HG03460 (cell line): ENCODE data around the gene TGM1.
A peak's percentile ranks its signal among the peaks of the same experiment; 100 is the strongest.

ENCODE experiments used
- ATAC-seq: cut with Tn5 transposase; IDR thresholded peaks from one replicate; pipeline ENCODE4 v1.9.1; 2021; ENCODE audit not compliant: unreplicated experiment

The TGM1 gene

GRCh38 chr14:24262821-24263733 lies at the start of gene TGM1:
TSS of gene TGM1 (minus strand) at chr14:24263177. CDS start at chr14:24262352, 825 bp downstream.
- ATAC-seq: no peak

DNA sequence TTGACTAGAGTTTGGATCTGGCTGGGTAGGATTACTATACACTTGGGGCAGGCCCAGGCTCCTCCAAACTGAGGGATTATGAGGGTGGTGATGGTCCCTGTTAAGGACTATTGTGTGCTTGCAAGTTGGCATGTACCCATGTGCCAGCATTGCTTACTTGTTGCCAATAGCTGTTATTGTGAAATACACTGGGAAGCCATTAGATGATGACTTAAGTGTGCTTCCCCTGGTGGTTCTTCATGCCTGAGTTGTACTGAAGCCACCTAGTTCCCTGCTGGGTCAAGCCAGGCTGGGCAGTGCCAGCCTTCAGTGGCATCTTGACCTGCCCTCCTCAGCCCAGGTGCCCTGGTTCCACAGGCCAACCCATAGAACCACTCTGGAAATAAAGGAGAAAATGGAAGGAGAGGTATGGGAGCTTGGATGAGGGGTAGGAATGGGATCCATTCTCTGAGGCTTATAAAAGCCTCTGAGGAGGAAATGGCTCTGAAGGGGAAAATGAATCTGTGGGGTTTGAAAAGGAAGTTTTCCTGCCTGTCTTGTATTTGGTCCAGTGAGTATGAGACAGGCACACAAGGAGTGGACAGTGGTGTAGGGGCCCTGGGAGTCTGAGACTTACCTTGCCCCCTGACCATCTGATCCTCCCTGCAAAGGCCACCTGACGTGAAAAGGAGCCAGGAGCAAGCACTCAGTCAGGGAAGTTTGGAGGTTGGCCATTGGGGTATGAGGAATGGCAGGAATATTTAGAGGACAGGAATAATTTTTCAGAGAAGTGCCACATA lies 49.0 kb upstream of the TGM1 start:
- no peak for ATAC-seq

DNA sequence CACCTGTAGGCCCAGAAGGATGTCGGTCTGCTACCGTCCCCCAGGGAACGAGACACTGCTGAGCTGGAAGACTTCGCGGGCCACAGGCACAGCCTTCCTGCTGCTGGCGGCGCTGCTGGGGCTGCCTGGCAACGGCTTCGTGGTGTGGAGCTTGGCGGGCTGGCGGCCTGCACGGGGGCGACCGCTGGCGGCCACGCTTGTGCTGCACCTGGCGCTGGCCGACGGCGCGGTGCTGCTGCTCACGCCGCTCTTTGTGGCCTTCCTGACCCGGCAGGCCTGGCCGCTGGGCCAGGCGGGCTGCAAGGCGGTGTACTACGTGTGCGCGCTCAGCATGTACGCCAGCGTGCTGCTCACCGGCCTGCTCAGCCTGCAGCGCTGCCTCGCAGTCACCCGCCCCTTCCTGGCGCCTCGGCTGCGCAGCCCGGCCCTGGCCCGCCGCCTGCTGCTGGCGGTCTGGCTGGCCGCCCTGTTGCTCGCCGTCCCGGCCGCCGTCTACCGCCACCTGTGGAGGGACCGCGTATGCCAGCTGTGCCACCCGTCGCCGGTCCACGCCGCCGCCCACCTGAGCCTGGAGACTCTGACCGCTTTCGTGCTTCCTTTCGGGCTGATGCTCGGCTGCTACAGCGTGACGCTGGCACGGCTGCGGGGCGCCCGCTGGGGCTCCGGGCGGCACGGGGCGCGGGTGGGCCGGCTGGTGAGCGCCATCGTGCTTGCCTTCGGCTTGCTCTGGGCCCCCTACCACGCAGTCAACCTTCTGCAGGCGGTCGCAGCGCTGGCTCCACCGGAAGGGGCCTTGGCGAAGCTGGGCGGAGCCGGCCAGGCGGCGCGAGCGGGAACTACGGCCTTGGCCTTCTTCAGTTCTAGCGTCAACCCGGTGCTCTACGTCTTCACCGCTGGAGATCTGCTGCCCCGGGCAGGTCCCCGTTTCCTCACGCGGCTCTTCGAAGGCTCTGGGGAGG lies 47.9 kb upstream of the TGM1 start, which contains the start of gene LTB4R:
Gene LTB4R, plus strand, starts transcription at position 857 of the 959 bp plus-strand sequence. CDS start 4,150 bp downstream, outside the sequence.
- peak; percentile 54 for ATAC-seq

DNA sequence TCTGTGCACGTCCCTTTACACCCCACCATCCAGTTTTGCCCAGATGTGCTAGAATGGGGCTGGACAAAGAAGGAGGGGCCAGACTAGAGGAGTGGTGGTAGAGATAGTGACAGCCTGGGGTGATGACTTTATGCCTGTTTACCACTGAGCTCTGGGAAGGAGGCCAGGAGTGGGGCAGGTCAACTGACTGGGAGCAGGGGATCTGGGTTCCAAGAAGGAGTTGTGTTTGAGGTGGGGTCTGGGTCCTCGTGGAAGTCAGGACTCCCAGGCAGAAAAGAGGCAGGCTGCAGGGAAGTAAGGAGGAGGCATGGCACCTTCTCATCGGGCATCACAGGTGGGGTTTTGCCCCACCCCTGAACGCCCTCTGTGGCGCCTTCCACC lies 47.3 kb upstream of the TGM1 start:
- no peak for ATAC-seq

GRCh38 chr14:24309538-24310264 lies 46.7 kb upstream of the TGM1 start, which contains the start of gene LTB4R2:
TSS of gene LTB4R2 (plus strand) at chr14:24310140. CDS start at chr14:24310665, 525 bp downstream.
- ATAC-seq: no peak

DNA sequence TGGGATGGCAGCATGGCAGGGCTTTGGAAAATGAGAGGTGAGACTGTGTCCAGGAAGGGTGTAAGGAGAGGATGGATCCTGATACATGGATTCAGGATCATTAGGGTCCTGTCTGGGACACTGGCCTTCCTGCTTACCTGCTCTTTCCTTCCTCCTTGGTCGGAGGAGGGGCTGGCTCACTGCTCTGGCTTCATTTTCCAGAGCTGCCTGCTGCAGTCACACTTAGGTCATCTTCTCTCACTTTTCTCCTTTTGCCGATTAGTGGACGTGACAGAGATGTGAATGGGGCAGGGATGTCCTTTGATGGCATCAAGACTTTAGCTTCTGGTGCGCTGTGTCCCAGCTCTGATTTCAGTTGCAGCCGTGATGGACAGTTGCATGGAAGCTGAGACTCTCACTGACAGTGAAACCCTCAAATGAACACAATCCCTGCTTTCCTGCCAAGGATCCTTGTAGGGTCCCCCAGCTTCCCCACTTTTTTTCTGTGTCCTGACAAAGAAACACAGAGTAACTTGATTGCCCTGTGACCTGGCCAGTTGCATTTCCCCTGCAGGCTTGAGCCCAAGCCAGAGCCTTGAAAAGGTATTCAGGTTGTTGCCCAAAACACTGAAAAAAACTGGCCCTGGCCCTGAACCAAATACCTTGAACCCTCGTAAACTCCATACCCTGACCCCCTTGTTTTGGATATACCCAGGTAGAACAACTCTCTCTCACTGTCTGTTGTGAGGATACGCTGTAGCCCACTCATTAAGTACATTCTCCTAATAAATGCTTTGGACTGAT lies 45.6 kb upstream of the TGM1 start:
- no peak for ATAC-seq

DNA sequence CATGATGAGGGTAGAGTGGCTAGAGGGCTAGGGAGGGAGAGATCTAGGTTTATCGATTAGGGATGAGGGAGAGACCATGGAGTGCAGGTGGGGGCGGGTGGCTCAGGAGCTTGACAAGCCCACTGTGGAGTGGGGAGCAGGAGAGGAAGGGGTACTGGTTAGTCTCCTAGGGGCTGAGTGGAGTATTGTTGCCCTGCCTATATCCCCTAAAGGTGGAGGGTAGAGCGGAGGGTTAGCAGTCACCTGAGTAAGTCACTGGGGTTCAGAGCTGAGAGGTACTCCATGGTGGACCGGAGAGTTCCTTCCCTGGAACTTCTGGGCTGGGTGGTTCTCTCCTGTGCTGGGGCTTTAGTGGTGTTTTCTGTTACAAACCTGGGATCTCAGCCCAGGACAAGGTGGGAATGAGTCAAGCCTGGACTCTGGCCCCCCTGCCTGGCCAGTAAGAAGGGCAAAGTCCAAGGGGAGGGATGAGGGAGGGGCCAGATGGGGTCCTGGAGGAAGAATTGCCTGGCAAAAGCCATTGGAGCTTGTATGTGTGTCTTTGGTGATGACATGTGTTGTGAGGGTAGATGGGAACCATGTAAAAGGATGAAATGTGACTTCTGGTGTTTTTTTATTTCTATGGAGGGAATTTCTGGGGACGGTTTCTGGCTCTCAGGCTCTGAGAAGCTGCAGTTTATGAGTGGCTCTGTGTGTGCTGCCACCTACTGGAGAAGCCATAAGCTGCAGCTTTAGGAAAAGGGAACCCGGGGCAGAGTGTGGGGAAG lies 44.8 kb upstream of the TGM1 start, which contains the start of gene CIDEB:
Gene CIDEB, minus strand, starts transcription at position 403 of the 767 bp plus-strand sequence. Its CDS starts 119 bp downstream, at position 284.
- ATAC-seq: no peak

DNA sequence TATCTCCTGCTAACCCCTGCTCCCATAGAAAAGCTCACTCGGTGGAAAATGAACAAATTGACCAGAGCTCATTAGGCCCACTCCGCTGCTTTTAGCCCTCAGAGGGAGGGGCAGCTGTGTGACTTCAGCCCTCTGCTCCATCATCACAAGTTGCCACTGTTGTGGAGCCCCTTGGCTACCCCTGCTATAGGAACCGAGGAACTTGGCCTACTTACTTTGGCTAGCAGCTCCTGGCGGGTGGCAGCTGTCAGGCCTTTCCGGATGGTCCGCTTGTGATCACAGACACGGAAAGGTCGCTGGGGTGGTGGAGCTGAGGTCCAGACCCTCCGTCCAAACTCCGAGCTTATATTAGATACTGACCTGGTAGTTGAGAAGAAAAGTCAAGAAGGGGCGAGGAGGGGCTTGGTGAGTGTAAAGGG lies 44.2 kb upstream of the TGM1 start:
- ATAC-seq: no peak

GRCh38 chr14:24304019-24304387 lies 41.0 kb upstream of the TGM1 start:
- ATAC-seq: no peak

DNA sequence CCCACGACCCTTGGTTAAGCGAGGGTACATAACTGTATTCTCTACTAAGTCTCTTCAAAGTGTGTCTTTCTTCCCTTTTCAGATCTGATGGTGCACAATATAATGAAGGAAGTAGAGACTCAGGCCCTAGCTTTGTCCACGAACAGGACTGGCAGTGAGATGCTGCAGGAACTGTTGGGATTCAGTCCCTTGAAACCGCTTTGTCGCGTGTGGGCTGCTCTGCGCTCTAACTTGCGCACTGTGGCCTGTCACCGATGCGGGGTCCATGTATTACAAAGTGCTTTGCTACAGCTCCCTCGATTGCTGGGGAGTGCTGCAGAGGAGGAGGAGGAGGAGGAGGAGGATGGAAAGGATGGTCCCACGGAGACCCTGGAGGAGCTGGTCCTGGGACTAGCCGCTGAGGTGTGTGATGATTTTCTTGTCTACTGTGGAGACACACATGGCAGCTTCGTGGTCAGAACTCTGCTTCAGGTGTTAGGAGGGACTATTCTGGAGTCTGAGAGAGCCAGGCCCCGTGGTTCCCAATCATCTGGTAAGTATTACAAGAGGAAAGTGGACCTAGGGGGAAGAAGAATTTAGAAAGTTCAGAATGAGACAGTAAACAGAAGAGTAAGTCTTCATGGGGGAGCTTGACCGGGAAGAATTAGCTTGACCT lies 37.5 kb upstream of the TGM1 start:
- no peak for ATAC-seq

DNA sequence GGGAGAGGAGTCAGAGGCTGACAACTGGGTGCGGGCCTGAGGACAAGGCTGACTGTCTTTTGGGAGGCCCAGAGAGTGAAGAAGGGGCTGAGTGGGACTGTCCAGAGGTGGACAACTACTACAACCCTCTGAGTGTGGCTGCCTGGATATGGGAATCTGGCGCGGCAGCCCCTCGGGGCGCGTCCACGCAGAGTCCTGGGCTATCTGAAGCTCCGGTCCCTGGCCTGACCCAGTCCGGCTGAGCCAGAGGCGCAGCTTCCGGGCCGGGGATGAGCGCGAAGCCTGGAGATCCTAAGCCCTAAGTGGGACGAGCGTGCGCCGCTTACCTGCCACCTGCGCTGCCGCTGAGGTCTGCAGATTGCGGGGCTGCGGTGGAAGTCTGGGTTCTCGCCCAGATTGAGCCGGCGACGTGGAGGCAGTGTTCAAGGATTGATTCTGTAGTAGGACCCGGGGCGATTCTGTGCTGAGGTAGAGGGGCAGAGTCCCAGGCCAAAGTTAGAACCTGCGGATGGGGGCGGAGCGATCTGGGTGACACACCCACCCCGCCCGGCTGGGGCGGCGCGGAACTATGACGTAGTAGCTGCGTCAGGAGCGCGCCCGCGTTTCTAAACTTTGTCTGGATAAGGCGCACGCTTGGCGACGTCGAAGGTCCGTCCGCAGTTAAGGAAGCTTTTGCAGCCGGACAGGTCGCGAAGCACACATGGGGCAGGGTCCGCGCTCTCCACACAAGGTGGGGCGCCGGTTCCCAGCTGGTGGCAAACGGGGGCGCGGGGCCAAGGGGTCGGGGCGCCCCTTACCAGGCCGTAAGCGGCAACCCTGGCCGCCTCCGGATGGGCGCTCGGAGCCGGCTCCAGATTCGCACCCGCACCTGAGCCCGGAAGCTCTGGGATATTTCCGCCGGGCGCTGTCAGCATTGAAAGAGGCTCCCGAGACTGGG lies 36.5 kb upstream of the TGM1 start, which contains the start of the genes DHRS1 and NOP9:
Gene DHRS1, minus strand, starts transcription at position 526 of the 937 bp plus-strand sequence. CDS start 674 bp downstream, outside the sequence.
Gene NOP9, plus strand, starts transcription at position 596 of the 937 bp plus-strand sequence. Its CDS starts 105 bp downstream, at position 701.
- ATAC-seq: peak; percentile 60

GRCh38 chr14:24298892-24299254 lies 35.9 kb upstream of the TGM1 start:
- ATAC-seq: no peak

GRCh38 chr14:24297190-24297964 lies 34.4 kb upstream of the TGM1 start:
- ATAC-seq: peak; percentile 22

- peak; percentile 59 for ATAC-seq
Measured at GRCh38 chr14:24296341-24297157, 33.6 kb upstream of the TGM1 start.

DNA sequence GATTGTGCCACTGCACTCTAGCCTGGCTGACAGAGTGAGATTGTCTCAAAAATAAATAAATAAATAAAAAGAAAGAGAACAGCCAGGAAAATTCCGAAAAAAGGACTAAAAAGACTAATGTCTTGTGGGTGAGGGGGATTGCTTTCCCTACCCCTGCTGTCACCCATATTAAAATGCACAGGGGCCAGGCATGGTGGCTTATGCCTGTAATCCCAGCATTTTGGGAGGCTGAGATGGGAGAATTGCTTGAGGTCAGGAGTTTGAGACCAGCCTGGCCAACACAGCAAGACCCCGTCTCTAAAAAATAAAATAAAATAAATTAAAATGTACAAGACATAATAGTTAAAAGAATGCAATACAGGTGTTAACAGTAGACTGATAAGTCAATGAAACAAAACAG lies 30.5 kb upstream of the TGM1 start:
- no peak for ATAC-seq
